K562 (cell line): ENCODE data around the gene ITGB6. TPM values are rescaled to one million over a fixed set of nuclear protein-coding genes. Genes with fewer than 3 reads are reported as not detected.

ENCODE experiments used
- ATAC-seq: fragments of 200-7000 bp; cut with Tn5 transposase; 3 replicates; pipeline ENCODE4 v1.9.1; 2020; ENCODE audit warnings: moderate library complexity
- BruUV-seq: library from RNA; stranded (reverse); fragments of 400-500 nt; replicated peaks from 2 replicates; lab custom pipeline; 2021; lab: Mats Ljungman, UMichigan
- CTCF ChIA-PET: fragments of 300-600 bp; formaldehyde crosslinking; extraction: SDS; loops from one replicate; lab custom pipeline; 2021; ENCODE audit warnings: low intra/inter-chr PET ratio; lab: Yijun Ruan, JAX
- POLR2A ChIA-PET: fragments of 300-600, 350-650 bp; sonication (Branson Sonifier 250); formaldehyde crosslinking; extraction: SDS; loops from one replicate; lab custom pipeline; 2021; ENCODE audit warnings: antibody characterized with exemption, inconsistent platforms; lab: Yijun Ruan, JAX
- DNase-seq, 4 experiments: peaks; one replicate each; pipeline versions ENCODE4 v3.0.0 to v3.0.0-alpha.2; 2011 to 2018; ENCODE audit warnings: low spot score in 3 of 4, mixed read lengths in 3 of 4; ENCODE audit errors: extremely low read depth in 1 of 4
- FAIRE-seq: peaks from 2 replicates; lab custom pipeline; 2011; peaks lifted over from hg19 to GRCh38; lab: Jason Lieb, UNC
- H2AFZ ChIP-seq: 2 replicates; pipeline ENCODE4 v1.6.0; 2011; ENCODE audit warnings: low read depth, low read length, control low read depth, inconsistent platforms
- H3K27ac ChIP-seq: fragments of 200-600 bp; 3 replicates; pipeline ENCODE4 v1.8.0; 2011; ENCODE audit warnings: low read depth, mild to moderate bottlenecking, control low read depth, inconsistent platforms, low read length, moderate library complexity, mixed read lengths; ENCODE audit errors: extremely low read depth
- H3K27me3 ChIP-seq, 2 experiments: fragments of 300-600 bp in 1 of 2; 2 replicates in 1 of 2; 3 replicates in 1 of 2; pipeline versions ENCODE4 v1.6.0 to v1.8.0; 2011; ENCODE audit warnings: inconsistent platforms in 2 of 2, low read length in 2 of 2, mild to moderate bottlenecking in 1 of 2, mixed read lengths in 1 of 2, moderate library complexity in 1 of 2; ENCODE audit not compliant: control insufficient read depth in 2 of 2, insufficient read depth in 2 of 2
- H3K36me3 ChIP-seq: fragments of 300-600 bp; 3 replicates; pipeline ENCODE4 v1.8.0; 2011; ENCODE audit warnings: mild to moderate bottlenecking, low read length, inconsistent platforms; ENCODE audit not compliant: control insufficient read depth, insufficient read depth
- H3K4me1 ChIP-seq, 2 experiments: fragments of 200-600 bp in 1 of 2; replicated peaks in 1 of 2; 2 replicates in 1 of 2; 3 replicates in 1 of 2; pipeline versions ENCODE4 v1.5.1 to v1.8.0; 2011; ENCODE audit warnings: inconsistent platforms in 2 of 2, low read length in 2 of 2, mild to moderate bottlenecking in 1 of 2, mixed read lengths in 1 of 2, moderate library complexity in 1 of 2; ENCODE audit not compliant: control insufficient read depth in 2 of 2, insufficient read depth in 2 of 2
- H3K4me2 ChIP-seq: 2 replicates; pipeline ENCODE4 v1.6.1; 2011; ENCODE audit warnings: low read length, control low read depth, inconsistent platforms, mixed read lengths; ENCODE audit not compliant: insufficient read depth
- H3K4me3 ChIP-seq: fragments of 200-600 bp; sonication (generic), shearing (Covaris generic); 2 replicates; pipeline ENCODE4 v1.5.1; 2016; ENCODE audit warnings: control low read depth, inconsistent platforms
- H3K79me2 ChIP-seq: fragments of 200-600 bp; 3 replicates; pipeline ENCODE4 v1.8.0; 2011; ENCODE audit warnings: low read length, inconsistent platforms; ENCODE audit not compliant: control insufficient read depth, insufficient read depth
- H3K9ac ChIP-seq, 2 experiments: 2 replicates each; pipeline versions ENCODE4 v1.6.0 to v1.6.1; 2011; ENCODE audit warnings: low read depth in 2 of 2, low read length in 2 of 2, control low read depth in 1 of 2, inconsistent platforms in 1 of 2, mild to moderate bottlenecking in 1 of 2, mixed read lengths in 1 of 2; ENCODE audit not compliant: insufficient read depth in 1 of 2
- H3K9me1 ChIP-seq: one replicate; pipeline ENCODE4 v1.6.0; 2011; ENCODE audit warnings: inconsistent platforms, mild to moderate bottlenecking, low read length, moderate library complexity; ENCODE audit not compliant: control insufficient read depth, insufficient read depth
- H3K9me3 ChIP-seq: replicated peaks from 2 replicates; pipeline ENCODE4 v1.5.1; 2011; ENCODE audit warnings: low read depth, low read length, inconsistent platforms; ENCODE audit not compliant: control insufficient read depth, insufficient read depth
- H4K20me1 ChIP-seq: replicated peaks from 2 replicates; pipeline ENCODE4 v1.6.1; 2011; ENCODE audit warnings: low read length, inconsistent platforms, mixed read lengths; ENCODE audit not compliant: control insufficient read depth, insufficient read depth
- CEBPB ChIP-seq: fragments of 450-650 bp; IDR thresholded peaks from 2 replicates; pipeline ENCODE4 v1.6.1; 2016; ENCODE audit warnings: missing genetic modification characterization, missing compliant biosample characterization
- CGGBP1 ChIP-seq: fragments of 250-450 bp; sonication (Bioruptor Pico); IDR thresholded peaks from 2 replicates; pipeline ENCODE4 v1.9.0; 2021; ENCODE audit warnings: mild to moderate bottlenecking
- FOXJ3 ChIP-seq: sonication (generic); formaldehyde crosslinking; IDR thresholded peaks from 2 replicates; pipeline ENCODE4 v1.4.0; 2020; ENCODE audit warnings: mild to moderate bottlenecking, missing genetic modification reagents
- ILF3 ChIP-seq: fragments of 450-650 bp; IDR thresholded peaks from 2 replicates; pipeline ENCODE4 v1.6.1; 2018; ENCODE audit warnings: antibody characterized with exemption, mild to moderate bottlenecking, moderate library complexity, borderline replicate concordance
- PHF21A ChIP-seq: fragments of 450-650 bp; IDR thresholded peaks from 2 replicates; pipeline ENCODE4 v1.6.1; 2017; ENCODE audit warnings: low read depth, borderline replicate concordance
- RFX5 ChIP-seq: IDR thresholded peaks from 2 replicates; pipeline ENCODE4 v1.6.1; 2011; ENCODE audit warnings: low read depth, mild to moderate bottlenecking, improper control_type of control experiment, low read length
- SIN3B ChIP-seq: fragments of 450-650 bp; IDR thresholded peaks from 2 replicates; pipeline ENCODE4 v1.6.1; 2017; ENCODE audit warnings: low read depth, mild to moderate bottlenecking, moderate library complexity
- ZBTB40 ChIP-seq, 2 experiments: fragments of 450-650 bp in 1 of 2; sonication (generic) in 1 of 2; formaldehyde crosslinking in 1 of 2; IDR thresholded peaks; 2 replicates each; pipeline versions ENCODE4 v1.7.1 to v1.9.0; 2016 to 2022; ENCODE audit warnings: inconsistent platforms in 1 of 2, mild to moderate bottlenecking in 1 of 2, missing genetic modification reagents in 1 of 2
- ZFPM2 ChIP-seq: fragments of 250-450 bp; sonication (Bioruptor Pico); IDR thresholded peaks from 2 replicates; pipeline ENCODE4 v1.5.1; 2022; ENCODE audit warnings: mild to moderate bottlenecking
- ZNF280B ChIP-seq: fragments of 250-450 bp; sonication (Bioruptor Pico); IDR thresholded peaks from 2 replicates; pipeline ENCODE4 v1.5.1; 2021; ENCODE audit warnings: mild to moderate bottlenecking
- ZNF584 ChIP-seq: fragments of 200-800 bp; sonication (Bioruptor generic); IDR thresholded peaks from 2 replicates; pipeline ENCODE4 v1.6.1; 2016; ENCODE audit warnings: low read depth, mild to moderate bottlenecking, missing genetic modification characterization, missing compliant biosample characterization
- ZNF668 ChIP-seq: fragments of 250-450 bp; sonication (Bioruptor Pico); IDR thresholded peaks from 2 replicates; pipeline ENCODE4 v1.8.0; 2022; ENCODE audit warnings: mild to moderate bottlenecking, inconsistent platforms
- WGBS: fragments of 100-300 bp; shearing (Covaris generic); methylation state at CpG from one replicate; pipeline ENCODE4 v1.1.6; 2016; ENCODE audit warnings: low coverage, mixed read lengths; ENCODE audit not compliant: insufficient coverage; ENCODE audit errors: missing lambda C conversion rate; 5-methylcytosine and 5-hydroxymethylcytosine counted together
- in situ Hi-C: fragments of 300-500 bp; cut with MboI; formaldehyde crosslinking; loops from 4 replicates; pipeline ENCODE4 v1.15.0; 2018; ENCODE audit warnings: inconsistent platforms, mixed read lengths
- intact Hi-C: fragments of 100-400 bp; cut with micrococcal nuclease; formaldehyde crosslinking; loops from 2 replicates; pipeline ENCODE4 v1.14.2; 2022
- polyA plus RNA-seq, 8 experiments: library from polyadenylated mRNA; depleted of rRNA in 4 of 8; stranded (reverse) in 5 of 8; unstranded in 3 of 8; fragments of >200 nt; fragmentation: Nextera tagmentation in 2 of 8; fragmentation: Illumina TruSeq in 1 of 8; extraction: Ambion mirVana in 2 of 8; extraction: Trizol in 1 of 8; gene quantifications; 2 replicates each; pipeline versions ENCODE4 v1.2.1 to v1.2.3, GENCODE V29; 2011 to 2014; ENCODE audit warnings: inconsistent platforms in 1 of 8, missing spikeins in 1 of 8
- total RNA-seq, 7 experiments: library from RNA; depleted of rRNA in 6 of 7; stranded (reverse); fragments of >200 nt in 6 of 7; fragmentation: Illumina TruSeq in 2 of 7; extraction: Trizol in 2 of 7; gene quantifications; 2 replicates each; pipeline versions ENCODE4 v1.2.1 to v1.2.3, GENCODE V29; 2011 to 2021; ENCODE audit warnings: low replicate concordance in 1 of 7

The ITGB6 gene
- total and polyA plus RNA-seq, 9 of the 15 experiments (the other 6 are each of a cell fraction or from before 2014, with no cell fraction given), result 0.18 TPM; not detected in 8

GRCh38 chr2:160064916-160065315 is 135.2 kb downstream of the ITGB6 start:
- Histone ChIP-seq H3K79me2 (no peaks in the 10 kb centered on the region), H3K27ac (no peak overlapping the region), H3K4me3 (no peak overlapping the region), H3K4me2 (no peak overlapping the region), H2AFZ (no peak overlapping the region), H4K20me1 (no peaks in the 10 kb centered on the region), H3K36me3 (no peaks in the 10 kb centered on the region), H3K9ac (no peak overlapping the region), H3K4me1 (peaks cover 0 to 7% of the 10 kb centered on the region in 2 experiments; a peak in 1 of 5 replicates), H3K27me3 (peaks cover 21 to 31% of the 10 kb centered on the region in 2 experiments; a peak in 3 of 5 replicates), H3K9me3 (no peaks in the 10 kb centered on the region), H3K9me1 (no peaks in the 10 kb centered on the region)
- intact Hi-C loops, result no loop called here
- ChIA-PET CTCF (no interaction called here), POLR2A (interaction anchor here (0.7 kb wide), 1 partner anchor 16 kb away, joined by 3 read pairs; no protein-coding TSS in a partner anchor)
- BruUV-seq, result no TSS peak
- 0% methylated on average over 1 of the region's 1 CpG for WGBS
- in situ Hi-C loops, result no loop called here
- FAIRE-seq, result no peak
- DNase-seq, result no peak
- no peak for ATAC-seq
- TF ChIP-seq ZBTB40 (IDR thresholded peaks at IDR 0.05), result no peak
- TF ChIP-seq ZBTB40 (CRISPR knock-in tag; IDR thresholded peaks at IDR 0.05), result no peak
- TF ChIP-seq CGGBP1 (CRISPR knock-in tag), result no peak
- no peak for TF ChIP-seq RFX5
- no peak for TF ChIP-seq FOXJ3 (CRISPR knock-in tag)
- no peak for TF ChIP-seq ZNF280B (CRISPR knock-in tag)
- no peak for TF ChIP-seq PHF21A
- TF ChIP-seq ZFPM2 (CRISPR knock-in tag), result no peak
- no peak for TF ChIP-seq CEBPB (tag)
- no peak for TF ChIP-seq ILF3
- no peak for TF ChIP-seq ZNF668 (CRISPR knock-in tag)
- TF ChIP-seq SIN3B, result no peak
- TF ChIP-seq ZNF584 (CRISPR knock-in tag), result no peak
